ENCODE data around the gene GPS2. TPM values are rescaled to one million over a fixed set of nuclear protein-coding genes. Genes with fewer than 3 reads are reported as not detected.
"Not testable (repeated sequence)": the region's sequence is repeated elsewhere in the genome, so short reads cannot be mapped to it uniquely, and the experiment has no call there.

The GPS2 gene
- total RNA-seq, 1 donor from 2014 or later: 20.5 TPM

- Mint-ChIP-seq H3K27me3 (ENCODE audit: insufficient read depth, low read depth) (peaks cover 7% of the 10 kb centered on the region), H3K9me3 (no peaks in the 10 kb centered on the region), H3K4me3 (no peak overlapping the region), H3K36me3 (no peaks in the 10 kb centered on the region), H3K27ac (no peak overlapping the region), H3K4me1 (peaks cover 3% of the 10 kb centered on the region)
- no peak overlapping the region for H3K4me2 ChIP-seq
- H3K4me1 ChIP-seq: no peaks in the 10 kb centered on the region
- no peak for DNase-seq (ENCODE audit: low spot score)
- no peaks in the 10 kb centered on the region for H3K9me3 ChIP-seq (ENCODE audit: low read depth)
- no peaks in the 10 kb centered on the region for H3K27me3 ChIP-seq
- no peaks in the 10 kb centered on the region for H3K36me3 ChIP-seq
- TF ChIP-seq EZH2 (IDR thresholded peaks at IDR 0.05) (no peak), CTCF (IDR thresholded peaks at IDR 0.05) (no peak), EZH2phosphoT487 (IDR thresholded peaks at IDR 0.05) (no peak)
- no peaks in the 10 kb centered on the region for H4K20me1 ChIP-seq (ENCODE audit: low read depth)
- no peak overlapping the region for H2AFZ ChIP-seq (replicated peaks)
- H3K27ac ChIP-seq: no peak overlapping the region
- H3K9ac ChIP-seq: no peak overlapping the region
- H3F3A ChIP-seq (ENCODE audit: low read depth): peaks cover 5% of the 10 kb centered on the region
- H3K4me3 ChIP-seq: no peak overlapping the region
- H3K79me2 ChIP-seq (ENCODE audit: low read depth): no peaks in the 10 kb centered on the region
Observed at GRCh38 chr17:7343250-7343649, 28.1 kb upstream of the GPS2 start.

- Histone ChIP-seq H4K20me1 (ENCODE audit: low read depth) (no peaks in the 10 kb centered on the region), H3K4me2 (no peak overlapping the region), H3K9me3 (ENCODE audit: low read depth) (no peaks in the 10 kb centered on the region), H2AFZ (replicated peaks) (no peak overlapping the region), H3K79me2 (ENCODE audit: low read depth) (no peaks in the 10 kb centered on the region), H3K4me3 (no peak overlapping the region), H3K27ac (no peak overlapping the region), H3F3A (ENCODE audit: low read depth) (peaks cover 17% of the 10 kb centered on the region), H3K4me1 (peaks cover 2% of the 10 kb centered on the region), H3K36me3 (no peaks in the 10 kb centered on the region), H3K9ac (no peak overlapping the region), H3K27me3 (no peaks in the 10 kb centered on the region)
- Mint-ChIP-seq H3K4me1 (peaks cover 8% of the 10 kb centered on the region), H3K27ac (no peak overlapping the region), H3K9me3 (no peaks in the 10 kb centered on the region), H3K27me3 (ENCODE audit: insufficient read depth, low read depth) (peaks cover 7% of the 10 kb centered on the region), H3K4me3 (no peak overlapping the region), H3K36me3 (no peaks in the 10 kb centered on the region)
- no peak for TF ChIP-seq EZH2phosphoT487 (IDR thresholded peaks at IDR 0.05)
- TF ChIP-seq EZH2 (IDR thresholded peaks at IDR 0.05): no peak
- no peak for TF ChIP-seq CTCF (IDR thresholded peaks at IDR 0.05)
- DNase-seq (ENCODE audit: low spot score): no peak
Observed at GRCh38 chr17:7341842-7342241, 26.7 kb upstream of the GPS2 start.

- no peaks in the 10 kb centered on the region for H4K20me1 ChIP-seq (ENCODE audit: low read depth)
- H3K4me1 ChIP-seq: peaks cover 7% of the 10 kb centered on the region
- Mint-ChIP-seq H3K4me1 (peaks cover 7% of the 10 kb centered on the region), H3K27me3 (ENCODE audit: insufficient read depth, low read depth) (peaks cover 9% of the 10 kb centered on the region), H3K27ac (no peak overlapping the region), H3K9me3 (no peaks in the 10 kb centered on the region), H3K36me3 (no peaks in the 10 kb centered on the region), H3K4me3 (no peak overlapping the region)
- H3K27me3 ChIP-seq: no peaks in the 10 kb centered on the region
- H3K27ac ChIP-seq: no peak overlapping the region
- no peak overlapping the region for H2AFZ ChIP-seq (replicated peaks)
- H3K9ac ChIP-seq: no peak overlapping the region
- TF ChIP-seq EZH2 (IDR thresholded peaks at IDR 0.05) (no peak), EZH2phosphoT487 (IDR thresholded peaks at IDR 0.05) (no peak), CTCF (IDR thresholded peaks at IDR 0.05) (no peak)
- peaks cover 12% of the 10 kb centered on the region for H3F3A ChIP-seq (ENCODE audit: low read depth)
- no peaks in the 10 kb centered on the region for H3K36me3 ChIP-seq
- no peak overlapping the region for H3K4me3 ChIP-seq
- H3K9me3 ChIP-seq (ENCODE audit: low read depth): no peaks in the 10 kb centered on the region
- DNase-seq (ENCODE audit: low spot score): no peak
- no peak overlapping the region for H3K4me2 ChIP-seq
- no peaks in the 10 kb centered on the region for H3K79me2 ChIP-seq (ENCODE audit: low read depth)
Observed at GRCh38 chr17:7340179-7340578, 25.0 kb upstream of the GPS2 start.

- H3K4me1 ChIP-seq; H3K9me3 ChIP-seq (ENCODE audit: low read depth); H3K27ac Mint-ChIP-seq; DNase-seq (ENCODE audit: low spot score); H3K36me3 ChIP-seq; H3K4me3 ChIP-seq; H3K27me3 Mint-ChIP-seq (ENCODE audit: insufficient read depth, low read depth); H3K36me3 Mint-ChIP-seq; H3K27ac ChIP-seq; H3K4me2 ChIP-seq; H4K20me1 ChIP-seq (ENCODE audit: low read depth); H3K9me3 Mint-ChIP-seq; H3K4me3 Mint-ChIP-seq; H3K27me3 ChIP-seq; H3K4me1 Mint-ChIP-seq; H3K9ac ChIP-seq; H3K79me2 ChIP-seq (ENCODE audit: low read depth); H2AFZ ChIP-seq (replicated peaks): not testable (repeated sequence)
- H3F3A ChIP-seq (ENCODE audit: low read depth): peaks cover 12% of the 10 kb centered on the region
Observed at GRCh38 chr17:7337600-7337999, 22.4 kb upstream of the GPS2 start.
